Measurements from ENCODE around the gene OCIAD1.

- TF ChIP-seq CTCF (IDR thresholded peaks at IDR 0.05) (no peak), POLR2AphosphoS5 (IDR thresholded peaks at IDR 0.05) (no peak), POLR2A (IDR thresholded peaks at IDR 0.05) (no peak)
These were observed 27.2 kb downstream of the OCIAD1 start for GRCh38 chr4:48858130-48858529.
